GM04504 (cell line): ENCODE results near the gene WARS2.

Experiments
- DNase-seq: peaks from one replicate; pipeline ENCODE4 v3.0.0-alpha.2; 2012; ENCODE audit warnings: low read depth

Gene WARS2

DNA sequence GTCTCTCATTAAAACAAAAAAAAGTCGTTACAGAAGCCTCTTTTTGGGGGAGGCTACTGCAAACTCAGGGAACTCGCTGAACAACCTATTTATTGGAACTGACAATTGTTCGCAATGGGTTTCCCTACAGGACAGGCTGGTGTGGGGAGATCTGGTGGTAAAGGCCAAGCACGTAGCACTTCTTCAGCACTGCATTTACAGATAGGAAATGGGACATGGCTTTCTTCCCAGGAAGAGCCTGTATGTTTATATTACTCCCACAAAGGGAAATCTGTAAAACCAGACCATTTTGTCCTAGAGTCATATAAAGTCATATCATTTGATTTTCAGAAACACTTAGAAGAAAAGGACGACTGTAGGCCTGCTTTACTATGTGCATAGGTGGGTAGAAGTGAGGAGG lies 113.5 kb downstream of the WARS2 start:
- no peak for DNase-seq

DNA sequence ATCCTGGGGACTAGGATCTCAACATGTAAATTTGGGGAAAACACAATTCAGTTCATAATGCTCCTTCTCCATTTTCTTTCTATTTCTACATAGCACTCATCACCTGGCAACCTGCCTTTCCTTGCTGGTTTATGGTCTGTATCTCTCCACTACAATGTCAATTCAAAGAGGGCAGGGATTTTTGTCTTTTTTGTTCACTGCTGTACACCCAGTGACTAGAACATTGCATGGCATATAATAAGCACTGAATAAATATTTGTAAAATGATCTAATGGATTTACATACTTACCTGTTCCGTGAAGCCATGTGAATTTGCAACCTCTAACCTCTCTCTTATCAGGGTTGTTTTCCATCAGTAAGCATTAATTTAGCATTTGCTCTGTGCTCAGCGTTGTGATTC lies 124.9 kb downstream of the WARS2 start:
- no peak for DNase-seq

DNA sequence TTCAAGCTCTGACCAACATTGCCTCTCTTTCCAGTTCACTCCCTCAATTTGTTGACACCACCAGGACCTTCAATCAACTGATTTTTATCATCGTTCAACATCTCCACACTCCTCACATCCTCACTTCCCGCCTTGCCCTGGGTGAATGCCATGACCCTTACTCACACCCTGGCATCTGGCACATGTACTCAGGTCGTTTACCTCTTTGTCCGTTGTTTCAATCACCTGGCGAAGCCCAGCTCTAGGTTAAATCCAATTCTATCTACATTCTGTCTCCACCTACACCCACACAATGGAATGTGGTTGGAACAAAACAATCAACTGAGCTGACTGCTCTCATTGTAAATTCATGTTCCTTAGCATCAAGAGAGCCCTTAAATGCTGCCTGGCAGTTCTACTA lies 128.1 kb downstream of the WARS2 start:
- no peak for DNase-seq

DNA sequence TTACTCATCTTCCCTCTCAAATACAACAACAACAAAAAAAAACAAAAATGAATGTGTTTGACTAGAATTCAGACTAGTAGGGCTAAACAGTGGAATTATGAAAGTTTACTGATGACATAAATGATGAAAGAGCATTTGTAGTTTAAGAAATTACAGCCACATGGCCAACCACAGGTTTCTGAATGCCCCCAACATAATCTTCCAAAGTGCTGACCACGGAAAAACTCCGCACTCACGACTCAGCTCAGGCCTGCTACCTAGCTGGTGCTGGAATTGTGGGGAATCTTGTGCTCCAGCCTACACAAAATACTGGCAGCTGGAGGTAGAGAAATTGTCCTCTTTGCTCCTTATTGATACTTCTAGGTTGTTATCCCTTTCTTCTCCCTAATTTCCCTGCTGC lies 128.7 kb downstream of the WARS2 start:
- no peak for DNase-seq

DNA sequence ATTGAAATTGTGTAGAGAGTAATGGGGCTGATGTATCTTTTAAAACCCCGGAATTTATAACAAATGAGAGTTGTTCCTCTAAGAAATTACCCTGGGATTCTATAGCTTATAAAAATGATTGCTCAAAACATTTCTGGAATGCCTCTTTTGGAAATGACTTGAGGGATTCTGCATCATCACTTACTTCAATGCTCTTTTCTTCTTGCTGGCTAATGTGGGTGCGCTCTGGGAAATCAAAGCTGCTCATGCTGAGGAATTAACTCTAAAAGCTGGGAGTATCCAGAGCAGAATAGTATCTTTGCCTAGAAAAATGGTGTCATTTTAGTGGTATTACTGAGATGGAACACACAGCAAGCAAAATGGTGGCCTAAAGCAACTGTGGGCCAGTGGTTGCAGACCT lies 129.3 kb downstream of the WARS2 start:
- DNase-seq, result no peak

DNA sequence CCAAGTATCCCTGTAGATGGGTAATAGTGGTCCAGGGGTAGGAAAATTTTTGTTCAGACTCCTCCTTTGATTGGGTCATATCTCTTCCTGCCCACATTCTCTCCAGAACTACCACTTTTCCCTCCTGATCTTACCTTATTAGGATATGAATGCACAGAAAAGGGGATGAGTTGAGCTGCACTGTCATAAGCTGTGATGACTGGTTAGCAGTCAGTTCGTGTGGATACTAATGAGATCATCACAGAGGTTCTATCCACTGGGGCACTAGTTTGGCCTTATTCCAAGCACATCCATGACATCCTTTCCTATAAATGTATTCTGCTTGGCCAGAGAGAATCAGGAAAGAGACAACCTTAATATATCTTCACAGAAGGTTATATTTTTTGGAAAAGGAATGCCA lies 130.3 kb downstream of the WARS2 start:
- no peak for DNase-seq

DNA sequence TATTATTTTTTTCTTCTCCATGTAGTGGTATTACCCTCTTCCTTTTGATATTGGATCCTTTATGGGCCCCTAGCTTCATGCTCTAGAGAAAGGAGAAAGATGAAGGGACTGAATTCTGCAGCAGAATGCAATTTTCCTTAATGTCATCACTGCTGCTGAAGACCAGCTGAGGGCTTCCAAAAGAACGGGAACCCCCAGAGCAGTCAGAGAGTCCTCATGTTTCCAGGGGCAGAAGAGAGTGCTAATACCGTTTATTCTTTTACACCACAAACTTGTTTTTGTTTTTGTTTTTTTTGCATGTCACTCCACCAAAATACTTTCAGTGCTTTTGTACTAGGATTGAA lies 131.2 kb downstream of the WARS2 start:
- DNase-seq, result no peak

DNA sequence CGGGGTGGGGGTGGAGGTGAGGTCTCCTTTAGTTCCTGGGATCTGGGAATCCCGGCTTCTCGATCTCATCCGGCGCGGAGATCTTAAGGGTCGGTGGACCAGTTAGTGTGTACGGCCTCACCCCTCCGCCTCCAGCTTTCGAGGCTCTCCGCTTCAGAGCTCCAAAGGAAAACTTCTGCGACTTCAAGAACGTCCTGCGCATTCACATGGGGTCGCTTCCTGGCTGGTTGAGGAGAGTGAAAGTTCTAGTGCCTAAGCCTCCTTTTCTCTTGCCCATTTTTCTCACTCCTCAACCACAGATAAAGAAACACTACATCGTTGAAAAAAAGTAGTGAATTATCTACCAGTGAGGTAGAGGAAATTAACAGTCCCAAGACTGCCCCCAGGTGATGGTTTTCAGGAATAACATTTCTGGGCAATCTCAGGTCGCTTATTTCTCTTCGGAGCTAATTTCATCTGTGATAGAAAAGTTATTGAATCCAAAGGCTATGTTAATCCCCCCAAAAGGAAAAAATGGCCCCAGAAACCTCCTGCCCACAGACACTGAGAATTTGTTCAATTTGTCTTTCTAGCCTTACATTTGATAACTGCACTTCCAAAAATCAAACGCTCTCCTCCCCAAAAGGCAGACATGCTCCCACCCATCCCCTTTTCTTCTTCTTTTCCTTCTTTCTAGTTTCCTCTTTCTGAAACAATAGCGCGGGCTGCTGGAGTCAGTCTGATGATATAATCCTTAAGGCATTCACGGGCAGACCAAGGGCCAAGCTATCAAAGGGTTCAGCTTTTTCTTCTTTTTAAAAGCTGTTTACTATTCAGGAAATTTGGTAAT lies 131.8 kb downstream of the WARS2 start:
- DNase-seq, result no peak

DNA sequence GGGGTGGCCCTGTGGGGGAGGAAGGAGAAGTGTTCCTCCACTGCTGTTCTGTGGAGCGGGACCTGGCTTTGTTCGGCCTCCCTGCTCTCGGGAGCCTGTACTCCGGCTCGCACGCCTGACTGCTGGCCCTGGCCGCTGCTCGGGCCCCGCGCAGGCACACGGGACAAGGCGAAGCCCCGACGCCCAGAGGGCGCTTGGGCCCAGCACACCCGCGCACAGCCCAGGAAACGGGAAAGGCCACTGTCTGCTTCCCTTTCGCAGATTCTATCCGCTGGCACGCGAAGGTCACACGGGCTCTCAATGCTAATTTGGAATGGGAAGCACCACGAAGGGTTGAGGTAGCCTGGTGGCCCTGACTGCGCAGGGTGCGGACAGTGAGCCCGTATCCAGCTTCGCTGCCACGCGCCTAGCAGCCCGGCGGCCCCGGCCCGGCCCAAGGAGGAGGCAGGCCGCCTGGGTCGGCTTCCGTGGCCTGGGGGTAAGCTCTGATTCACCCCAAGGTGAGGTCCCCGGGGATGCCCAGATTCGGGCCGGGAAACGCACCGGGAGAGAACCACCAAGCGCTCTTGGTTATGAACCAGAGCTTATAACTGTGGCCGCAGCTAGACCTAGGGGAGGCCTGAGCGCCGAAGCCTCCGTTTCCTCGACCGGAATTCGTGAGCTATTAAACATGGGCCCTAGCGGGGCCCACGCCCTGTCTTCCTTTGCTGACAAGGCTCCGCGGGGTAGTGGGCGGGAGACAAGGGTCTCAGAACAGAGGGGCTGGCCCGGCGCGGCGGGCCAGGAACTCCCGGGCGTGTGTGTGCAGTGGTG lies 132.6 kb downstream of the WARS2 start:
- DNase-seq, result no peak

DNA sequence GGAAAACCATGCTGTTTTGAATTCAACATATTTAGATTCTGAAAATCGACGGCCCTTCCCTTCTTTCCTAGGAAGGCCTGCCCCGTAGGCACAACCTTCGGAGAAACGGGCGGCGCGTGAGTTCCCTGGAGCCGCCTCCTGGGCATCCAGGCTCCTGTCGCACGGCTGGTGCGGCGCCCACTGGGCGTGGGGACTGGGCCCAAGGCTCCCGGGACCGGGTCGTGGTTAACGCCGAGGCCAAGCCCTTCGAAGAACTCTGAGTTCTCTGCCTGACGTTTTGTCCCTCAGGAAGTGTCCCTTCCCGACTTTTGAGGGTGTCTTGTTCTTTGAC lies 133.1 kb downstream of the WARS2 start:
- DNase-seq, result no peak

DNA sequence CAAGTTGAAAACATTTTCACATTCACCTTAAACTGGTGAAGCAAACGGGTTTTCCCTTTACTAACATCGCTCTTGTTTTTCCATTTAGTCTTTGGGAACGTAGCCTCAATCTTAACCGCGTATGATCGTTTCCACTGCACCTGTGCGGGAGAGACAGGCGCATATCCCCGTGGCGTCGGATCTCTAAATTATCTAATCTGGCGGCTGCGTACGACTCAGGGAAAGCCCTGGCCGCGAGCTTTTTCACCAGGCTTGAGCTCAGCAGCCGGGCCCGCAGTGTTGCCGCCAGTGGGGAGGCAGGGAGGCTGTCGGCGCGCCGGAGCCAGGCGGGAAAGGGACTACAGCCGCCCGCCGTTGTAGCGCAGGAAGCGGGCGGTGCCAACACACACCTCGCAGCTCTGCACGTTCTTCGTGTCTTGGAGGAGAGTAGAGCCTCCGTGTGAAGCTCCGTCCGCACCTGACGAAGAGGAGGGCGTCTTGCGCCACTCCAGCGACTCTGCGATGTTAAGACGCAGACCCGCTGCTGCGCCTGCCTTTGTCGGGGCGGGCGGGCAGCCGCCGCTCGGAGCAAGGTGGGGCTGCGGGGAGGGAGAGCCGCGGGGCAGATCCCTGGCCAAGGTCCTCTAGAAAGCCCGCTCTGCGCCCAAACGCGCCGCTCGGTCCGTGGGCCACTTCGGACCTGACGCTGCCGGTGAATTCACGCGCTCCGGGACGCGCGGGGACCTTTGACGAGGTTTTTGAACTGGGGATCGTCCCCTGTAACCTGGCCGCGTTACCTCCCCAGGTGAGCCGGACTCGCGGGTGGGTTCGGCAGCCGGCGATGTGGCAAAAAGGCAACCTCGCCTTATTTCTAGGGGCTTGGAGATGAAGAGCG lies 133.8 kb downstream of the WARS2 start:
- DNase-seq, result no peak

DNA sequence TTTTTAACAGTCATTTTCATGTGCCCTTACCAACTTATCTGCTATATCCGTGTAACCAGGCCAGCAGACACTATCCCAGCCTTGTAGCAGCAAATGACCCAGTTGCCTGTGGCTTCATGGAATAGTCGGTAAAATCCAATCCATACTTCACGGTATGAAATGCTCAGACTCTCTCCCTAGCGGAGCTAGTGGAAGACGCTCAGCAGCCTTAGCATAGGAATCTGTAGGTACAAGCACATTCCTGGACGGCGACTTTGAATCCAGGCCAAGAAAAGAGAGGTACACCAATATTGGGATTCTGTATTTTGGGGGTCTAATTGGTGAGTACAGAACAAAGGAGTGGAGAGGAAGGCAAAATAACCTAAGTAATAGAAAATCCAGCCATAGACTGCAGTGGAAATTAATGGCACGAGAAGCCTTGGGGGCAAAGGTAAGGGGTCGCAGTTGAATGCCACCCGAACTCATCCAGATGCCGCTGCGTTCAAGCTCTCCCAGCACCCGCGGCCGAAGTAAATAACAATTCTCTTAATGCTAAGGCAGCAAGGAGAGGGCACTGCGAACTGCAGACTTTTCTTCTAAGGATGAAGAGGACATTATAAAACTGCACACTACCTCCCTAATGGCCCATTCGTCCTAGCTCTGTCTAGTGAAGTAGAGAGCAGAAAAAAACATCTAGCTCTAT lies 134.6 kb downstream of the WARS2 start:
- DNase-seq, result no peak

DNA sequence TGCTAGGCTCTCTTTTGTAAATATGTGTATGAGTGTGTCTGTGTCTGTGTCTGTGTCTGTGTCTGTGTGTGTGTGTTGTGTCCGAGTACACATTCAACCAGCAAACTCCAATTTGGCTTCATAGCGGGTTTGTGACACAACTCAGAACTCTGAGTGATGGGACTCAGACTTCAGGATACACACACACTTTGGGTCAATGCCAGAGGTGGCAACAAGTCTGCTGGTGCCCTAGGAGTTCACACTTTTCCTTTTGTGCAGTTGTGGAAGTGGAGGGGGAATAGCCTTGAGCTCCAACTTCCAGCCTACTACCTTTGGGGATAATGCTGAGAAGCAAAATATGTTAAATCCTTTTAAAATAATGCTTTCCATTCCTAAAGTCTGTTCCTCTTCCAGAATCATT lies 135.7 kb downstream of the WARS2 start:
- no peak for DNase-seq

DNA sequence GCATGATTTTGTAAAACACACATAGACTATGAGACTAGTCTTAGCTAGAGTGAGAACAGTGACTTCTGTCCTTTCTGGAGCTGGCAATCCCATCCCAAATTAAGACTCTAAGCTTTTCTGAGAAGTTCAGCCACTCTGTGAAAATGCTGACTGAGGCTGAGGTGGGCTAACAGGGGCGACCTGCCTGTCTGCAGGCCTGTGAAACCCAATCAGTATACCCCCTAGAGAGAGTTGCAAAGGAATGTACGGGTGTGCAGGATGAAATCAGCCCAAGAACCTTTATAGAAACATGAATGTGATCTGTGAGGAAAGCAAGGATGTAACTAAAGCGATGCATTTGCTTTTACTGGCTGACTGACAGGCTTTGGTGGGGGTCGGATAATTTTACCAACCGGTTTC lies 136.3 kb downstream of the WARS2 start:
- no peak for DNase-seq

DNA sequence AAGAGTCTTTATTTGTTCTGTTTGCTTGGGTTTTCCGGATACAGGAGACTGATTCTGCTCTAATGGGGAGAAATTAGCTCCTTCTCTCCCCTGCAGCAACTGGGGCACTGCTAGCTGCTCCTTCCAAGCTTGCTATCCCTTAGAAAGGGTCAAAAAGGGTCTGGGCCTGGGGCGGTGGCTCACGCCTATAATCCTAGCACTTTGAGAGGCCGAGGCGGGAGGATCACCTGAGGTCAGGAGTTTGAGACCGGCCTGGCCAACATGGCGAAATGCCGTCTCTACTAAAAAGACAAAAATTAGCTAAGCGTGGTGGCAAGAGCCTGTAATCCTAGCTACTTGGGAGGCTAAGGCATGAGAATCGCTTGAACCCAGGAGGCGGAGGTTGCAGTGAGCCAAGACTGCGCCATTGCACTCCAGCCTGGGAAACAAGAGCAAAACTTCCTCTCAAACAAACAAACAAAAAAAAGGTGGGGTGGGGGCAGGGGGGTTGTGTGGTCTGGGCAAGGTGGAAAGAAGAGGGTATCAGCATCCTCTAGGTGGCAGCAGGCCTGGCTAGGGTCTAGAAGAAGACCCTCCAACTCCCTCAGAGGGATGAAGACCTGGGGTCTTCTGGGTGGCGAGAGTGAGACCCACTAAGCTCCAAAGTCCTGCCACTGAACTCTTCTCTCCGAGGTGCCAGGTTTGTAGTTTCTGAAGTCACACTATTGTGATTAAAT lies 136.9 kb downstream of the WARS2 start:
- DNase-seq, result no peak

DNA sequence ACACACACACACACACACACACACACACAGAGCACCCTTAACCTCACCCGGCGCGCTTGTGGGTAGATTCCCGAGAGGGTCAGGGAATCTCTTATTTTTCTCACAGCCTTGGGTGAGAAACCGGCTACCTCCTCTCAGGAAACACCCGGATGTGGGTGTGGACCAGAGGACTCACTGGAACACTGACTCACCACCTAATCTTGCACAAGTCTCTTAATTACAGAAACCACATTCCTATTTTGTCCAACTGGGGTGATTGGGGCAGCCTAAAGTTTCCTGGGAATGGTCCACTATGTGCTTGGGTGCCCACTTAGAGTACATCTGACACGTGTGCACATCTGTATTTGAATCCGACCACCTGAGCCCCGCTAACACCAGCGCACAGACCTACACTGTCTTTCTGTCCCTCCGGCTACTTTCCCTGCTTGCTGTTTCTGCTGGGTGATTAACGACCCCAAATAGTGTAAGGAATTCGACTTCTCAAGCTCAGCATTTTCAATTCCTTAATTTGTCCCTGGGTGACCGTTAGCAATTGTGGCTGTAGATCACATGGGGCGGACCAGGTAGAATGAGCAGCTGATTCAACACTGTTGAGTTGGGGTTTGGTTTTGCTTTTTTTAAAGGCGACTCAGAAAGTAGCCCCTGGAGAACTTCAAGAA lies 138.3 kb downstream of the WARS2 start:
- peak; percentile 84 for DNase-seq

DNA sequence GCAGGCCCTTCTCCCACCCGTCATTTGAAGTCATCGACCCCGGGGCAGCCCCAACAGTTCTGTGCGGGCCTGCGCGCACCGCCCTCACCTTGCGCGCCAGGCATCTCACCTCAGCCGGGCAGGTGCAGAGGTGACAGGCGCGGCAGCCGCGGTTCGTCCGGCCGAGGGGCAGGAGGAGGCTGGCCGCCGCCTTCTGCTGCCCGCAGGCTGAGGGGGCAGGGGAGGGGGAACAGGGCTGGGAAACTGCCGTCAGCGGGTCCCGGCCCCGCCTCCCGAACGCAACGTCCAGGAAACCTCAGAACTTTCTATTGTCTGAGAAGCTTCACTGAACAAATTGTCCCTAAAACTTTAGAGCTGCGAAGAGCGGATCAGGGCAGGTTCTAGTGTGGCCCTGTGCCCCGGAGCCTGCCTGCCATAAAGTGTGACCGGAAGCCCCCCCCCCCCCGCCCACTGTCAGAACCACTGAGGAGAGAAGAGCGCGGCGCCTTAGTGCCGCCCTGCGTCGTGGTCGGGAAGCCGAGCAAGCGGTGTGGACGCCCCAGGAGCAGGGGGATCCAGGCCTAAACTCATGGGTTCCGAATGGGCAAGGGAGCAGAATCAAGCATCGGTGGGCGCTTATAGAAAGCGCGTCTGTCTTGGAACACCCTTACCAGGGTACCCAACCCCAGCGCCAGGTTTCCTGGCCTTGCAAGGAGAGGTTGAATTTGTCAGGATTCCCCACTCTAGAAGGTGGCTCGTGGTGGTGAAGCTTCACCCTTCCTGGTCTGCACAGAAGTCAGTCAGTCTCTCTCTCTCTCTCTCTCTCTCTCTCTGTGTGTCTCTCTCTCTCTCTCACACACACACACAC lies 139.0 kb downstream of the WARS2 start:
- DNase-seq, result no peak

DNA sequence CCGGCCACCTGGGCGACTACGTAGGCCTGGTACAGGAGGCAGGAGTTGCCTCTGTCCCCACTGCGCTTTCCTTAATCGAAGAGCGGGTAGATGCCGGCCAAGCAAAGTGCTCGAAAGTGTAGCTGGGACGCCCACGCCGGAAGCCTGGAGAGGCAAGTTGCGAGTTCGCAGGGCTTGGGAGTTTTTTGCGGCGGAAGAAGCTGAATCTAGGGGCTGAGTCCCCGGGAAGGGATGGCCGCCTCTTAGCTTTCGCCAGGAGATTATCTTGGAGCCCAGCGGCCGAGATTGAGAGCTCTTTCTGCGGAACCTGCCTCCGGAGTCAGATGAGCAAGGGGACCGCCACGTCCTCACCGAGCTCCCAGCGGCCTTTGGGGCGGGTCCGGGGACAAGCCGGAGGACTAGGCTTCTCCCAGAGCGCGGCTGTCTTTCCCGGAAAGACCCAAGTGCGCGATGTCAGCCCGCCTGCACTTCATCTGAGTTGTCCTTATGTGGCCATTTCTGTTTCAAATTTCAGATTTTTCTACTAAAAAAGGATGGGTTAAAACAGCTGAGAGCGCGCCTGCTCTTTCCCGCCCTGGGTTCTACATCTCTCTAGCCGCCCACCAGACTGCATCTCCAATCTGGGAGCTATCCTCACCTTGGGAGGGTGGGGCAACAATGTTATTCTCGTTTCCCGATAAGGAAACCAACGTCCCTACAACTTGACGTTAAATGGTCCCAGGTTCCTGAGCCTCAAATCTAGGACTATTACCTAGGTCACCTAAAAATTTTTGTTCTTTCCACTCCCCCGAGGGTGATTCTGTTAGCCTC lies 139.9 kb downstream of the WARS2 start:
- no peak for DNase-seq
